Measurements from ENCODE around the gene DNER. TPM values are rescaled to one million over a fixed set of nuclear protein-coding genes. Genes with fewer than 3 reads are reported as not detected.

DNER gene

Small RNA genes within 50 kb of the gene (small RNA-seq; reads per million reads assigned to genes)
- gene RNU7-9P, result not detected
